Fibroblast of pulmonary artery (primary cell): ENCODE results near the gene TXN2.

Experiments
- DNase-seq: peaks from one replicate; pipeline ENCODE4 v3.0.0-alpha.2; 2010; ENCODE audit warnings: low read depth
- H3K4me3 ChIP-seq: replicated peaks from 2 replicates; pipeline ENCODE4 v1.5.1; 2011; ENCODE audit warnings: low read depth, mild to moderate bottlenecking, control low read depth, low read length, moderate library complexity
- TF ChIP-seq, protein P1 (sequence below): IDR thresholded peaks from 2 replicates; pipeline ENCODE4 v1.5.1; 2011; ENCODE audit warnings: mild to moderate bottlenecking, control low read depth, low read length, inconsistent platforms; ENCODE audit errors: missing control alignments

TXN2 gene

DNA sequence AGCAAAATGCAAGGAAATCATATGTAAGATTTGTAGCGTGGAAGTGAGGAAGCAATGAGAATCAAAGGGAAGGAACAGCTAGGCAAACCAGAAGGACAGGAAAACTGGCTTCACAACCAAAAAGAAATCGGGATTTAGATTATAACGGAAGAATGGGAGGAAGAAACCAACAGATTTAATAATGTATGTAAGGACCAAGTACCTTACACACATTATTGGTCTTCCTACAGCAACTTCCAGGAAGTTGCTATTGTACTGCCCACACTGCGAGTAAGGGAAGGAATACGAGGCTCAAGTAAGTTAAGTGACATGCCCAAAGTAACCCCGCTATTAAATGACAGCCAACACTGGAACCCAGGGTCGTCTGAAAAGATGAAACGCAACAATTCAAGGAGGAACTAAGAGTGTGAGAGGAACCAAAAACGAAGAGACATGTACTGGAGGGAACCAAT lies 473 bp downstream of the TXN2 start:
- DNase-seq = no peak
- TF ChIP-seq, protein P1, sequence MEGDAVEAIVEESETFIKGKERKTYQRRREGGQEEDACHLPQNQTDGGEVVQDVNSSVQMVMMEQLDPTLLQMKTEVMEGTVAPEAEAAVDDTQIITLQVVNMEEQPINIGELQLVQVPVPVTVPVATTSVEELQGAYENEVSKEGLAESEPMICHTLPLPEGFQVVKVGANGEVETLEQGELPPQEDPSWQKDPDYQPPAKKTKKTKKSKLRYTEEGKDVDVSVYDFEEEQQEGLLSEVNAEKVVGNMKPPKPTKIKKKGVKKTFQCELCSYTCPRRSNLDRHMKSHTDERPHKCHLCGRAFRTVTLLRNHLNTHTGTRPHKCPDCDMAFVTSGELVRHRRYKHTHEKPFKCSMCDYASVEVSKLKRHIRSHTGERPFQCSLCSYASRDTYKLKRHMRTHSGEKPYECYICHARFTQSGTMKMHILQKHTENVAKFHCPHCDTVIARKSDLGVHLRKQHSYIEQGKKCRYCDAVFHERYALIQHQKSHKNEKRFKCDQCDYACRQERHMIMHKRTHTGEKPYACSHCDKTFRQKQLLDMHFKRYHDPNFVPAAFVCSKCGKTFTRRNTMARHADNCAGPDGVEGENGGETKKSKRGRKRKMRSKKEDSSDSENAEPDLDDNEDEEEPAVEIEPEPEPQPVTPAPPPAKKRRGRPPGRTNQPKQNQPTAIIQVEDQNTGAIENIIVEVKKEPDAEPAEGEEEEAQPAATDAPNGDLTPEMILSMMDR = no peak
- peak overlapping the region; percentile 74 for H3K4me3 ChIP-seq

DNA sequence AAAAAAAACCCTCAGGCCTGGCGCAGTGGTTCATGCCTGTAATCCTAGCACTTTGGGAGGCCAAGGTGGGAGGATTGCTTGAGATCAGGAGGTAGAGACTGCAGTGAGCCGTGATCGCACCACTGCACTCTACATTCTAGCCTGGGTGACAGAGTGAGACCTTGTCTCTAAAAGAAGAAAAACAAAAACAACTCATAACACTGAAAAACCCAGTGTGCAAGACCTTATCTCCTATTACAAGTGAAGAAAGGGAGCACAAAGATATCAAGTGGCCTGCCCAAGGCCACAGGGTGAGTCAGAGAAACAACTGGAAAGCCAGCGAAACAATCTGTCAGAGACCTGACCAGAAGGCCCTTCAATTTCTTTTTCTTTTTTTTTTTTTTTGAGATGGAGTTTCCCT lies 2.5 kb downstream of the TXN2 start:
- TF ChIP-seq, protein P1 = no peak
- no peak overlapping the region for H3K4me3 ChIP-seq
- DNase-seq = peak; percentile 26

DNA sequence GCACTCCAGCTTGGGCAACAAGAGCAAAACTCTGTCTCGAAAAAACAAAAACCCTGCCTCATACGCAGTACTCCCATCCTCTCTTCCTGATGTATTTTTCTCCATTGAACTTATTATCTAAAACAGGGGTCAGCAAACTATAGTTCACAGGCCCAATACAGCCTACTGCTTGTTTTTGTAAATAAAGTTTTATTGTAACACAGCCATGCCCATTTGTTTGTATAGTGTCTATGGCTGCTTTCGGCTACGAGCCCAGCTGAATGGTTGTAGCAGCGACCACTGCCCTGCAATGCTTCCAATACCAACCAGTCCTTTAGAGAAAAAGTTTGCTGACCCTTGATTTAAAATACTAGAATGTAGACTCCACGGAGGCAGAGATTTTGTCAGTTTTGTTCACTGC lies 6.1 kb downstream of the TXN2 start:
- TF ChIP-seq, protein P1 = no peak
- DNase-seq = no peak
- H3K4me3 ChIP-seq = no peak overlapping the region

DNA sequence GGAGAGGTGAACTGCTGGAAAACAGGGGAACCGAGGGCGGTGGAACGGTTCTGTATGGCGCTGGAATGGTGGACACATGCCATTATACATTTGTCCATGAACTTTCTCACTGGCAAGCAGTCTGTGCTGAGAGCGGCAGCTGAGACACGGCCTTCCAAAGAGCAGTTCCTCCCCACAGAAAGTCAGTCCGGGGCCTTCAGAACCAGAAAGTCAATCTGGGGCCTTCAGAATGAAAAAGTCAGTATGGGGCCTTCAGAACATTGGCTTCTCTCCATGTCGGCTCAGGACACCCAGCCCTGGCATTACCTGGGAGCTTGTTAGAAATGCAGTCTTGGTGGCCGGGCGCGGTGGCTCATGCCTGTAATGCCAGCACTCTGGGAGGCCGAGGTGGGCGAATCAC lies 8.8 kb downstream of the TXN2 start:
- H3K4me3 ChIP-seq = no peak overlapping the region
- TF ChIP-seq, protein P1 = no peak
- DNase-seq = no peak

DNA sequence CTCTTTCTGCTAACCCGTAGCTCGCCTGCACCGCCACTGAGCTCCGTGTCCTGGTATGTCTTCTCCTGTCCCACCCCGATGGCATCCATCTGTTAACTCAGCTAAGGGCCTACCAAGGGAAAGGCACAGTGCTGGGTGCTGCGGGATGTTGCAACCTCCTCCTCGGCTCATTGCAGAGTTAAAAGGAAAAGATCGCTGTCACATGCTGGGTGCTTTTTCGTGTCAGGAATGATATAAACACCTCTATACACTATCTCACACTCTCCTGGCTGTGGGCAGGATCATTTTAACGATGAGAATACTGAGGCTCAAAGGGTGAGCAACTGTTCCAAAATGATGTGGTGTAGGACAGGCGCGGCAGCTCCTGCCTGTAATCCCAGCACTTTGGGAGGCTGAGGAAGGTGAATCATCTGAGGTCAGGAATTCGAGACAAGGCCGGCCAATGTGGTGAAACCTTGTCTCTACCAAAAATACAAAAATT lies 10.1 kb downstream of the TXN2 start:
- TF ChIP-seq, protein P1 = no peak
- peak; percentile 33 for DNase-seq
- H3K4me3 ChIP-seq = no peak overlapping the region

DNA sequence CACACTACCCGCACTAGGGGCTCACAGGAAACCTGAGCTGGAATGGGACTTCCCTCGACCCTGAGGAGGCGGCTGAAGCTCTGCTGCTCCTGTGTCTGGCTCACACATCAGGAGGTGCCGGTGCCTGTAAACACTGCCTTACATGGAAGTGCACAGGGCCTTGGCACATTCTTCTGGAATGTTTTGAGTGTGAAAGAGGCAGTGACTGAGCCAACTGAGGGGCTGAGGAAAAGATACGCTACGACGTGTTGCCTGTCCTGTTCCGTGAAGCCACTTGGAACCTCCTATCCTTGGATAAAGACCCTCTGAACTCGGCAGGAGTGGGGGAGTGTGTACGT lies 10.5 kb downstream of the TXN2 start:
- DNase-seq = peak; percentile 31

More for the DNA sequence above, 10.5 kb downstream of the TXN2 start:
- H3K4me3 ChIP-seq = no peak overlapping the region
- TF ChIP-seq, protein P1 = no peak
